Heart left ventricle (tissue), 16 donors: ENCODE results near the gene EFNA5. TPM values are rescaled to one million over a fixed set of nuclear protein-coding genes. Genes with fewer than 3 reads are reported as not detected.
A peak's percentile ranks its signal among the peaks of the same experiment; 100 is the strongest.

Experiments
- ATAC-seq, 4 donors: fragments of 200-7000 bp; cut with Tn5 transposase; one replicate each; pipeline ENCODE4 v1.9.1; 2020 to 2022; ENCODE audit warnings: moderate library complexity in 4 of 4, mild to moderate bottlenecking in 3 of 4, moderate number of reproducible peaks in 1 of 4
- DNase-seq, 5 donors: peaks; one replicate each; pipeline ENCODE4 v3.0.0-alpha.2; 2020
- H3K27ac ChIP-seq, 12 donors: fragments of 200-600 bp; sonication (generic) in 4 of 12; one replicate each; pipeline versions ENCODE4 v1.5.0 to v1.8.0; 2016 to 2022; ENCODE audit warnings: mild to moderate bottlenecking in 2 of 12
- H3K27me3 ChIP-seq, 9 donors: fragments of 200-600 bp; sonication (generic) in 2 of 9; one replicate each; pipeline versions ENCODE4 v1.5.1 to v1.8.0; 2016 to 2022; ENCODE audit warnings: mild to moderate bottlenecking in 3 of 9
- H3K36me3 ChIP-seq, 9 donors: fragments of 200-600 bp; sonication (generic) in 2 of 9; one replicate each; pipeline versions ENCODE4 v1.5.0 to v1.8.0; 2018 to 2022; ENCODE audit warnings: mild to moderate bottlenecking in 2 of 9
- H3K4me1 ChIP-seq, 12 donors: fragments of 200-600 bp; sonication (generic) in 4 of 12; one replicate each; pipeline versions ENCODE4 v1.5.0 to v1.8.0; 2016 to 2022; ENCODE audit warnings: mild to moderate bottlenecking in 3 of 12
- H3K4me3 ChIP-seq, 12 donors: fragments of 200-600 bp; sonication (generic) in 4 of 12; one replicate each; pipeline versions ENCODE4 v1.5.0 to v1.8.0; 2017 to 2022; ENCODE audit warnings: mild to moderate bottlenecking in 9 of 12, moderate library complexity in 4 of 12
- H3K9me3 ChIP-seq, 12 donors: fragments of 200-600 bp; sonication (generic) in 4 of 12; one replicate each; pipeline versions ENCODE4 v1.5.0 to v1.8.0; 2016 to 2022; ENCODE audit warnings: mild to moderate bottlenecking in 1 of 12
- CTCF ChIP-seq, 12 donors: fragments of 200-600 bp; sonication (generic) in 4 of 12; IDR thresholded peaks; one replicate each; pipeline versions ENCODE4 v1.5.0 to v1.8.0; 2018 to 2022; ENCODE audit warnings: antibody characterized with exemption in 12 of 12, mild to moderate bottlenecking in 5 of 12
- POLR2A ChIP-seq, 2 donors: fragments of 450-650 bp; IDR thresholded peaks; one replicate each; pipeline ENCODE4 v1.6.1; 2017; ENCODE audit warnings: antibody characterized with exemption in 2 of 2, mild to moderate bottlenecking in 2 of 2, moderate library complexity in 2 of 2
- WGBS, 4 donors: extraction: QIAGEN DNeasy Blood & Tissue Kit in 2 of 4; methylation state at CpG; one replicate each; pipeline versions ENCODE4 v1.1.5 to v1.1.7; 2013 to 2018; 5-methylcytosine and 5-hydroxymethylcytosine counted together
- intact Hi-C, 10 donors: fragments of 100-400 bp; cut with DNase I; formaldehyde crosslinking; loops; one replicate each; pipeline versions ENCODE4 v1.11.1 to v1.14.2; 2022
- polyA plus RNA-seq, 2 donors: library from polyadenylated mRNA; stranded (reverse); fragments of 200-250 nt; gene quantifications; one replicate each; pipeline ENCODE4 v1.2.3, GENCODE V29; 2013
- total RNA-seq, 9 donors: library from RNA; depleted of rRNA in 2 of 9; stranded (reverse); fragments of >200 nt in 2 of 9; fragmentation: NEBNext Ultra II Directional in 3 of 9; extraction: Animal tissue kit (Norgen Biotek cat#: 25700) in 3 of 9; gene quantifications; one replicate each; pipeline versions ENCODE4 v1.1.0 to v1.2.4, GENCODE V29; 2016 to 2023
- donor health status: ischemic (EF 13 %, LVEDD 7.1; RV severe dilation, severe dysfunction).
- donor health status: healthy with polysubstance abuse.
- donor health status: DM: no; HTN: yes; CAD: no.
- donor health status: DM: no; HTN: no; CAD: no.
- donor health status: ischemic (EF 25% LVEDD 6.9; RV normal size, moderate dysfunction).
- donor health status: ischemic (EF 25% LVEDD 5.7; RV mildly dilated, moderate dysfunction).
- donor health status: healthy.
- donor health status: DM: yes; HTN: yes; CAD: no.
- donor health status: ischemic (EF 35%, LVEDD 5.7; RV mildly dilated, moderate dysfunction).
- donor health status: nonischemic (EF 11% LVEDD 7.7; RV severe dilation, severe dysfunction).
- donor health status: DM: yes; HTN: yes; CAD: no.
- donor health status: PGD.
- donor health status: ischemic (EF 29% LVEDD 5.4; RV normal size, mild dysfunction).
- donor health status: nonischemic (EF 23%, LVEDD 6.1; RV moderate dilation, normal function).

The EFNA5 gene
- total and polyA plus RNA-seq, 11 donors, result 6.1 to 58.4 (median 28.3) TPM

- intact Hi-C loops, result no loop called here
- Histone ChIP-seq H3K9me3 (no peaks in the 10 kb centered on the region), H3K27ac (peak overlapping the region in 1 of 12 donors; percentile 21), H3K4me3 (no peak overlapping the region), H3K4me1 (peaks cover 0 to 14% (median 0%) of the 10 kb centered on the region in 12 donors), H3K27me3 (peaks cover 0 to 6% (median 0%) of the 10 kb centered on the region in 9 donors), H3K36me3 (no peaks in the 10 kb centered on the region)
- ATAC-seq (no peak), DNase-seq (no peak)
- 77 to 89% (median 81%) methylated on average over 1 of the region's 1 CpG for WGBS, 4 donors
- no peak for TF ChIP-seq CTCF (IDR thresholded peaks at IDR 0.05)
- no peak for TF ChIP-seq POLR2A (IDR thresholded peaks at IDR 0.05)
Observed at GRCh38 chr5:107661650-107662044, 9.1 kb downstream of the EFNA5 start.

- no peak for ATAC-seq
- Histone ChIP-seq H3K27me3 (peaks cover 0 to under 1% (median 0%) of the 10 kb centered on the region in 9 donors), H3K9me3 (no peaks in the 10 kb centered on the region), H3K4me1 (peaks cover 0 to 15% (median 0%) of the 10 kb centered on the region in 12 donors), H3K36me3 (no peaks in the 10 kb centered on the region), H3K4me3 (no peak overlapping the region), H3K27ac (no peak overlapping the region)
- intact Hi-C loops, result no loop called here
- 80 to 85% (median 83%) methylated on average over 7 of the region's 7 CpGs for WGBS, 4 donors
- no peak for DNase-seq
- TF ChIP-seq POLR2A (IDR thresholded peaks at IDR 0.05) (no peak), CTCF (IDR thresholded peaks at IDR 0.05) (no peak)
Observed at GRCh38 chr5:107661038-107661649, 9.6 kb downstream of the EFNA5 start.

- WGBS, 4 donors, result 58 to 69% (median 62%) methylated on average over 5 of the region's 5 CpGs
- H3K4me3 ChIP-seq, result no peak overlapping the region
- no peaks in the 10 kb centered on the region for H3K9me3 ChIP-seq
- TF ChIP-seq POLR2A (IDR thresholded peaks at IDR 0.05) (no peak), CTCF (IDR thresholded peaks at IDR 0.05) (no peak)
- intact Hi-C loops, result no loop called here
- peak overlapping the region in 4 of 12 donors; percentile 16 to 37 (median 22) for H3K27ac ChIP-seq
- DNase-seq (no peak), ATAC-seq (peak in 3 of 4 donors; percentile 30 to 63 (median 36))
- peaks cover 0 to 38% (median 3%) of the 10 kb centered on the region in 12 donors for H3K4me1 ChIP-seq
- H3K27me3 ChIP-seq, result no peaks in the 10 kb centered on the region
- no peaks in the 10 kb centered on the region for H3K36me3 ChIP-seq
Observed at GRCh38 chr5:107658528-107658927, 12.2 kb downstream of the EFNA5 start.

GRCh38 chr5:107655831-107656230 lies 14.9 kb downstream of the EFNA5 start:
- ATAC-seq, result peak in 1 of 4 donors; percentile 26
- no peak for TF ChIP-seq CTCF (IDR thresholded peaks at IDR 0.05)
- TF ChIP-seq POLR2A (IDR thresholded peaks at IDR 0.05), result no peak

More at GRCh38 chr5:107655831-107656230, 14.9 kb downstream of the EFNA5 start:
- peaks cover 0 to 41% (median 3%) of the 10 kb centered on the region in 12 donors for H3K4me1 ChIP-seq
- no peak overlapping the region for H3K4me3 ChIP-seq
- DNase-seq, result no peak
- no peaks in the 10 kb centered on the region for H3K27me3 ChIP-seq
- no peaks in the 10 kb centered on the region for H3K9me3 ChIP-seq
- peak overlapping the region in 1 of 12 donors; percentile 44 for H3K27ac ChIP-seq
- intact Hi-C loops, result no loop called here
- WGBS, 4 donors, result 58 to 65% (median 62%) methylated on average over 3 of the region's 3 CpGs
- H3K36me3 ChIP-seq, result no peaks in the 10 kb centered on the region
